WTC11 (cell line): Measurements from ENCODE around the gene SCYGR4.

Experiments
- ATF1 ChIP-seq: sonication (generic); formaldehyde crosslinking; IDR thresholded peaks from 2 replicates; pipeline ENCODE4 v1.8.1; 2023; ENCODE audit warnings: mild to moderate bottlenecking, moderate library complexity, missing genetic modification reagents
- ELF4 ChIP-seq: sonication (generic); formaldehyde crosslinking; IDR thresholded peaks from 2 replicates; pipeline ENCODE4 v1.8.1; 2022; ENCODE audit warnings: low read depth, mild to moderate bottlenecking, moderate library complexity, missing genetic modification reagents
- GABPB1 ChIP-seq: sonication (generic); formaldehyde crosslinking; IDR thresholded peaks from 2 replicates; pipeline ENCODE4 v1.8.1; 2023; ENCODE audit warnings: mild to moderate bottlenecking, missing genetic modification reagents
- TF ChIP-seq, protein P1 (sequence below): fragments of 200-600 bp; IDR thresholded peaks from 2 replicates; pipeline ENCODE4 v1.8.0; 2022; ENCODE audit warnings: antibody characterized with exemption

GRCh38 chr2:227613272-227613660, 4.0 kb upstream of the SCYGR4 start:
- TF ChIP-seq ATF1 (no peak), ELF4 (CRISPR knock-in tag) (no peak), GABPB1 (CRISPR knock-in tag) (no peak)
- TF ChIP-seq, protein P1, sequence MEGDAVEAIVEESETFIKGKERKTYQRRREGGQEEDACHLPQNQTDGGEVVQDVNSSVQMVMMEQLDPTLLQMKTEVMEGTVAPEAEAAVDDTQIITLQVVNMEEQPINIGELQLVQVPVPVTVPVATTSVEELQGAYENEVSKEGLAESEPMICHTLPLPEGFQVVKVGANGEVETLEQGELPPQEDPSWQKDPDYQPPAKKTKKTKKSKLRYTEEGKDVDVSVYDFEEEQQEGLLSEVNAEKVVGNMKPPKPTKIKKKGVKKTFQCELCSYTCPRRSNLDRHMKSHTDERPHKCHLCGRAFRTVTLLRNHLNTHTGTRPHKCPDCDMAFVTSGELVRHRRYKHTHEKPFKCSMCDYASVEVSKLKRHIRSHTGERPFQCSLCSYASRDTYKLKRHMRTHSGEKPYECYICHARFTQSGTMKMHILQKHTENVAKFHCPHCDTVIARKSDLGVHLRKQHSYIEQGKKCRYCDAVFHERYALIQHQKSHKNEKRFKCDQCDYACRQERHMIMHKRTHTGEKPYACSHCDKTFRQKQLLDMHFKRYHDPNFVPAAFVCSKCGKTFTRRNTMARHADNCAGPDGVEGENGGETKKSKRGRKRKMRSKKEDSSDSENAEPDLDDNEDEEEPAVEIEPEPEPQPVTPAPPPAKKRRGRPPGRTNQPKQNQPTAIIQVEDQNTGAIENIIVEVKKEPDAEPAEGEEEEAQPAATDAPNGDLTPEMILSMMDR: no peak
